ENCODE results near the gene MYO5B. TPM values are rescaled to one million over a fixed set of nuclear protein-coding genes. Genes with fewer than 3 reads are reported as not detected.
"Not testable (repeated sequence)": the region's sequence is repeated elsewhere in the genome, so short reads cannot be mapped to it uniquely, and the experiment has no call there.

MYO5B gene
- total RNA-seq, 1 donor from 2014 or later, result 31.3 TPM

DNA sequence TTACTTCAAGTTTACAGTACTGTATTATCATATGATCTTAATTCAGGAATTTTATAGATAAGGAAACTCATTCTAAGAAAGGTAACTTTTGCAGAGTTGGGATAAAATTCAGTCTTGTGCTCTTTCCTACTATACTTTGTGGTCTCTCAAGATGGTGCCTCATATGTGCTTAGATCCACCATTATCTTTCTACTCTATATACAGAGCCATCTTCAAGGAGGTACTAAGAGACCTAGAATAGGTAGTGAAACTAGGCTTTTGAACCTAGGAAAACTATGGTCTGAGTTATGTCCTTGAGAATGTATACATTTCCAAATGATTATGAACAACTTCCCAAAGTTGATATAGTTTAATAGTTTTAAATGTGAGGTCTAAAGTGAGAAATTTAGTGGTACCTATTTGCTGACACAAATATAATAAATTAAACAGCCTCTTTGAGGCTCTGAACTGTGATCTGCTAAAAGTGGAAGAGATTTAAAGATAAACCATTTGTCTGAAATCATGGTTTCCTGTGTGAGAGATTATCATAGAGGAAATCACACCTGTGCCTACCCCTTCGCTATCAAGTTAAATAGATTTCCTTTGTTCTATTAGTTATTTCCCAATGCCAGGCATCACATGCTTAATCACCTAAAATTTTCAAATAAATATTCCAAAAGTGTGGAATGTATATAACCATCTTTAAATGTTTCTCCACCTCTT lies 408.8 kb downstream of the MYO5B start:
- H3K27me3 ChIP-seq (ENCODE audit: control insufficient read depth, insufficient read depth, low read length), result no peaks in the 10 kb centered on the region
- no peak for FAIRE-seq
- H3K4me3 ChIP-seq (ENCODE audit: low read depth, low read length), result no peak overlapping the region
- no peak for DNase-seq (ENCODE audit: low read depth)
- TF ChIP-seq, protein P1, sequence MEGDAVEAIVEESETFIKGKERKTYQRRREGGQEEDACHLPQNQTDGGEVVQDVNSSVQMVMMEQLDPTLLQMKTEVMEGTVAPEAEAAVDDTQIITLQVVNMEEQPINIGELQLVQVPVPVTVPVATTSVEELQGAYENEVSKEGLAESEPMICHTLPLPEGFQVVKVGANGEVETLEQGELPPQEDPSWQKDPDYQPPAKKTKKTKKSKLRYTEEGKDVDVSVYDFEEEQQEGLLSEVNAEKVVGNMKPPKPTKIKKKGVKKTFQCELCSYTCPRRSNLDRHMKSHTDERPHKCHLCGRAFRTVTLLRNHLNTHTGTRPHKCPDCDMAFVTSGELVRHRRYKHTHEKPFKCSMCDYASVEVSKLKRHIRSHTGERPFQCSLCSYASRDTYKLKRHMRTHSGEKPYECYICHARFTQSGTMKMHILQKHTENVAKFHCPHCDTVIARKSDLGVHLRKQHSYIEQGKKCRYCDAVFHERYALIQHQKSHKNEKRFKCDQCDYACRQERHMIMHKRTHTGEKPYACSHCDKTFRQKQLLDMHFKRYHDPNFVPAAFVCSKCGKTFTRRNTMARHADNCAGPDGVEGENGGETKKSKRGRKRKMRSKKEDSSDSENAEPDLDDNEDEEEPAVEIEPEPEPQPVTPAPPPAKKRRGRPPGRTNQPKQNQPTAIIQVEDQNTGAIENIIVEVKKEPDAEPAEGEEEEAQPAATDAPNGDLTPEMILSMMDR (IDR thresholded peaks at IDR 0.05; ENCODE audit: insufficient read depth, low read length, severe bottlenecking), result no peak
- H3K36me3 ChIP-seq (ENCODE audit: control insufficient read depth, insufficient read depth, low read length), result no peaks in the 10 kb centered on the region

DNA sequence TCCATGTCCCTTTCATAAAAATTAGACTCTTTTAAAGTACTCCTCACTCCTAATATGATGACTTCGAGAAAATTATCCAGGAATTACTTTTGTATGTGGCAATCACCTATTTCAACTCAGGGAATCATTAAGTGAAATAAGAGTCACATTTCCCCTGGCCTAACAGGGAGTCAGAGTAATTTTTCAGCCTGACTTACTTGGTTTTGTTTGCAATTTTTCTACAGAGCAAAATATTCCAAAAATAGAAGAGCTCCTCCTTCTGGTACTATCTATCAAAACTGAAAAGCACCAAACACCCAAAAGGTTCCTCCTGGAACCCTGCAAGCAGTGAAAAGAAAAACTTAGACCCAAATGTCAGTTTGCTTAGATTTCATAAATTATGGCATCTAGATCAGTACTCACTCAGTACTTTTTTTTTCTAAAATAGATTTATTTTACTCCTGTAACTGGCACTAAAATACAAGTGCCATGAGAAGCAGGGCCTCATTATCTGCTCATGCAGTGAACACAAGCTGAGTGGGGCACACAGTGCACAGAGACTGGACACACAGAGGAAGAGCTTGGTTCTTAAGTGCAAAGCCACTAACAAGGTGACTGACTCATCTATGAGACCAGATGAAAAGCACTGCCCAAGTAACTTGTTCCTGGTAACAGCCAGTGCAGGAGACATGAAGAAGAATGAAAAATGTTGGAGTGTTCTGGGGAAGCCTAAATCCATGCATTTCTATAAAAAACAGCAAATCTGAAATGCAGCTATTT lies 410.3 kb downstream of the MYO5B start:
- DNase-seq (ENCODE audit: low read depth) (peak; percentile 59), FAIRE-seq (no peak)
- H3K36me3 ChIP-seq (ENCODE audit: control insufficient read depth, insufficient read depth, low read length), result no peaks in the 10 kb centered on the region
- TF ChIP-seq, protein P1 (IDR thresholded peaks at IDR 0.05; ENCODE audit: insufficient read depth, low read length, severe bottlenecking), result peak; percentile 9
- H3K27me3 ChIP-seq (ENCODE audit: control insufficient read depth, insufficient read depth, low read length), result no peaks in the 10 kb centered on the region
- H3K4me3 ChIP-seq (ENCODE audit: low read depth, low read length), result no peak overlapping the region

DNA sequence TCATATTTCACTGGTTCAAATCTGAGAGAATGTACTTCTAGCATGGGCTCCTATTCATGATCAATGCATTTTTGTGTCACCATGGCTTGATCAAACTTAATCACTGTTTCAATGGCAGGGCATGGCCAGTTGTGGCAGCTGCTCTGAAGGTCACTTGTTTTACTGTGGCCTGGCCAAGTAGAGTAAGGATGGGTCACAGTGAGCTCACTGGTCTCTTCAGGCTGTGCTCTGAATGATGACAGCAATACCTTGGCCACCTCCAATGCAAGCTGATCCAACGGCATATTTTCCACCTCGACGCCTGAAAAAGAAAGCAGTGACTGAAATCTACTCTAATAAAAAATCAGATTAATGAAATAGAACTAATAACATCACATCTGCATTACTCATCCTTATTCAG lies 411.3 kb downstream of the MYO5B start:
- H3K36me3 ChIP-seq (ENCODE audit: control insufficient read depth, insufficient read depth, low read length); H3K27me3 ChIP-seq (ENCODE audit: control insufficient read depth, insufficient read depth, low read length); H3K4me3 ChIP-seq (ENCODE audit: low read depth, low read length); FAIRE-seq; DNase-seq (ENCODE audit: low read depth): not testable (repeated sequence)

DNA sequence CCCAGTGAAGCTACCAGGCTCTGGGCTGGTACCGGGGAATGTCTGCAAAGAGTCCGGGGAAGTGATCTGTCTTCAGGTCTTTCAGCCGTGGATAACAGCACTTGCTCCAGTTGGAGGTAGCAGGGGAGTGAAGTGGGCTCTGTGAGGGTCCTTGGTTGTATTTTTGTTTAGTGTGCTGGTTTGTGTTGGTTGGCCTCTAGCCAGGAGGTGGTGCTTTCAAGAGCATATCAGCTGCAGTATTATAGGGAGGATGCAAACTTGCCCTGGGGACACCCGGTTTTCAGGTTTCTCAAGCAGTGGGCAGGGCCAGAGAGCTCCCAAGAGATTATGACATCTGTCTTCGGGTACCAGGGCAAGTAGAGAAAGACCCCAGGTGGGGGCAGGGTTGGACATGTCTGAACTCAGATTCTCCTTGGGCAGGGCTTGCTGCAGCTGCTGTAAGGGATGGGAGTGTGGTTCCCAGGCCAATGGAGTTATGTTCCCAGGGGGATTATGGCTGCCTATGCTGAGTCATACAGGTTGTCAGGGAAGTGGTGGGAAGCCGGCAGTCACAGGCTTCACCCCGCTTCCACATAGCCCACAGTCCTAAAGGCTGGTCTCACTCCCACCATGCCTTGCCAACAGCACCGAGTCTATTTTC lies 416.0 kb downstream of the MYO5B start:
- Histone ChIP-seq H3K36me3 (ENCODE audit: control insufficient read depth, insufficient read depth, low read length) (no peaks in the 10 kb centered on the region), H3K4me3 (ENCODE audit: low read depth, low read length) (no peak overlapping the region), H3K27me3 (ENCODE audit: control insufficient read depth, insufficient read depth, low read length) (no peaks in the 10 kb centered on the region)
- FAIRE-seq (no peak), DNase-seq (ENCODE audit: low read depth) (peak; percentile 88)
- TF ChIP-seq, protein P1 (IDR thresholded peaks at IDR 0.05; ENCODE audit: insufficient read depth, low read length, severe bottlenecking), result no peak

Other genes starting within 250 kb of the MYO5B start
- gene CFAP53, start 71.3 kb upstream of the MYO5B start, total RNA-seq, result 0.26 and 1.3 TPM in 2 replicates
- 127 and 221 TPM in 2 replicates for gene MBD1, start 86.4 kb upstream of the MYO5B start, total RNA-seq
- gene CXXC1, start 92.5 kb upstream of the MYO5B start, total RNA-seq, result 32.6 and 40.1 TPM in 2 replicates
- 0.26 and 0.51 TPM in 2 replicates for gene SKA1, start 179.9 kb upstream of the MYO5B start, total RNA-seq